Activated naive CD4-positive, alpha-beta T cell treated with anti-CD3 and anti-CD28 coated beads for 36 hours (primary cell): ENCODE measurements around the gene ELOVL5. TPM values are rescaled to one million over a fixed set of nuclear protein-coding genes. Genes with fewer than 3 reads are reported as not detected.

ENCODE experiments used
- CTCF ChIA-PET: fragments of 350-600 bp; sonication (Branson Sonifier 250); formaldehyde crosslinking; loops from one replicate; lab custom pipeline; 2021; ENCODE audit warnings: antibody characterized with exemption; lab: Charles Lee
- DNase-seq: peaks from one replicate; pipeline ENCODE4 v3.0.0-alpha.2; 2020
- H3K27ac Mint-ChIP-seq: one replicate; pipeline ENCODE4 v1.8.0; 2021; ENCODE audit warnings: mild to moderate bottlenecking, mixed read lengths
- H3K27me3 Mint-ChIP-seq: one replicate; pipeline ENCODE4 v1.8.0; 2021; ENCODE audit warnings: low read depth, mixed read lengths
- H3K36me3 Mint-ChIP-seq: one replicate; pipeline ENCODE4 v1.8.0; 2021; ENCODE audit warnings: low read depth, mixed read lengths
- H3K4me1 Mint-ChIP-seq: one replicate; pipeline ENCODE4 v1.8.0; 2021; ENCODE audit warnings: low read depth, mixed read lengths
- H3K4me3 Mint-ChIP-seq: one replicate; pipeline ENCODE4 v1.8.0; 2021; ENCODE audit warnings: mild to moderate bottlenecking, moderate library complexity, mixed read lengths
- H3K9me3 Mint-ChIP-seq: one replicate; pipeline ENCODE4 v1.8.0; 2021; ENCODE audit warnings: mixed read lengths
- intact Hi-C: fragments of 100-400 bp; cut with micrococcal nuclease; formaldehyde crosslinking; loops from one replicate; pipeline ENCODE4 v1.15.1; 2023
- total RNA-seq, 2 experiments: library from RNA; stranded (reverse); gene quantifications; one replicate each; pipeline ENCODE4 v1.2.3, GENCODE V29; 2021

The ELOVL5 gene
- total RNA-seq, 2 experiments from 2014 or later: 132 to 136 TPM

DNA sequence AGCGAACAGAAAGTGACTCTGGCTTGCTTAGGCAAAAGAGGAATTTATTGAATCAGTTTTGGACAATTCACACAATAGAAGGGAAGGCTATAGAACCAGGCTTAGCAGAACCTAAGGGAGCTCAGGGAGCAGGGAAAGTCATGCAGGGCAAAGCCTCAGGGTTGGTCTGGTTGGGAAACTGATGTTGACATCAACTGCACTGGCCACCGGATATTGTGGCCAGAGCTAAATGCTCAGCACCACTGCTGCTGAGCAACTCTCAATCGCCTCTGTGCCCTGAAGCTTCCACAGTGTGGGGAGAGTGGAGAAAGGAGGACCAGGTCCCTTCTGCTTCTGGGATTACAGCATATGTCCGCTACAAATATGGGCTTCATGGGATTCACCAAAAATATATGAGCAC, 106.8 kb downstream of the ELOVL5 start:
- H3K36me3 Mint-ChIP-seq: no peaks in the 10 kb centered on the region
- CTCF ChIA-PET: no interaction called here
- intact Hi-C loops: loop anchor here (2.0 to 10.0 kb wide), 2 partner anchors 65 to 247 kb away; partner anchors contain the start of gene GSTA4
- H3K27ac Mint-ChIP-seq: no peak overlapping the region
- no peaks in the 10 kb centered on the region for H3K9me3 Mint-ChIP-seq
- H3K4me3 Mint-ChIP-seq: no peak overlapping the region
- H3K4me1 Mint-ChIP-seq: peaks cover 44% of the 10 kb centered on the region
- H3K27me3 Mint-ChIP-seq: no peaks in the 10 kb centered on the region
- DNase-seq: no peak

GRCh38 chr6:53240761-53241160, 108.0 kb downstream of the ELOVL5 start:
- no peaks in the 10 kb centered on the region for H3K9me3 Mint-ChIP-seq
- intact Hi-C loops: loop anchor here (1.0 to 10.0 kb wide), 3 partner anchors 52 to 246 kb away; partner anchors contain the start of gene GSTA4
- peaks cover 52% of the 10 kb centered on the region for H3K4me1 Mint-ChIP-seq
- H3K4me3 Mint-ChIP-seq: no peak overlapping the region
- no peaks in the 10 kb centered on the region for H3K27me3 Mint-ChIP-seq
- H3K27ac Mint-ChIP-seq: no peak overlapping the region
- no peaks in the 10 kb centered on the region for H3K36me3 Mint-ChIP-seq
- CTCF ChIA-PET: no interaction called here
- peak; percentile 51 for DNase-seq

DNA sequence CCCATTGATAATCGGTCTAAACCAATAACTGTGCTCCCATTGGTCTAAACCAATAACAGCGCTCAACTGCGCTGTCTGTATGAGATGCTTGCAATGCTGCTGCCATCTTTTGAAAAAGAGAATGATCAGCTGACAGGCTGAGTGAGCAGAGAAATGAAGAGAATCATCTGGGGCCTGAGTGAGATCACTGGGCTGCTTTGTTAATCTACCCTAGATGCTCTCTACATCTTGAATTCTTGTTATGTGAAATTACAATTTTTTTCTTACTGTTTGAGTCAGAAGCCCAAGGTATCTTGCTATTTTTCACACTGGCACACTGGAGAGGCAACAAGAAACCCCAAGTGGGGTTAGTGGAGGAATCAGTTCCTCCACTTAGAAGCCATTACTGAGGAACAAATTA, 108.6 kb downstream of the ELOVL5 start:
- DNase-seq: no peak
- Mint-ChIP-seq H3K4me3 (no peak overlapping the region), H3K4me1 (peaks cover 49% of the 10 kb centered on the region), H3K27ac (no peak overlapping the region), H3K36me3 (no peaks in the 10 kb centered on the region), H3K27me3 (no peaks in the 10 kb centered on the region), H3K9me3 (no peaks in the 10 kb centered on the region)
- CTCF ChIA-PET: no interaction called here
- intact Hi-C loops: loop anchor here (1.0 to 10.0 kb wide), 3 partner anchors 52 to 245 kb away; partner anchors contain the start of gene GSTA4

- DNase-seq: peak; percentile 34
- CTCF ChIA-PET: no interaction called here
- Mint-ChIP-seq H3K36me3 (no peaks in the 10 kb centered on the region), H3K9me3 (no peaks in the 10 kb centered on the region), H3K27me3 (no peaks in the 10 kb centered on the region), H3K4me3 (no peak overlapping the region), H3K27ac (no peak overlapping the region), H3K4me1 (peaks cover 44% of the 10 kb centered on the region)
- intact Hi-C loops: no loop called here
These were observed 109.2 kb downstream of the ELOVL5 start for GRCh38 chr6:53239526-53239925.

GRCh38 chr6:53238311-53238710, 110.4 kb downstream of the ELOVL5 start:
- no peaks in the 10 kb centered on the region for H3K9me3 Mint-ChIP-seq
- intact Hi-C loops: no loop called here
- CTCF ChIA-PET: interaction anchor here (0.8 kb wide), 1 partner anchor 10 kb away, joined by 4 read pairs; no protein-coding TSS in a partner anchor
- H3K4me3 Mint-ChIP-seq: no peak overlapping the region
- no peak overlapping the region for H3K27ac Mint-ChIP-seq
- no peaks in the 10 kb centered on the region for H3K36me3 Mint-ChIP-seq
- no peak for DNase-seq
- no peaks in the 10 kb centered on the region for H3K27me3 Mint-ChIP-seq
- H3K4me1 Mint-ChIP-seq: peaks cover 40% of the 10 kb centered on the region

DNA sequence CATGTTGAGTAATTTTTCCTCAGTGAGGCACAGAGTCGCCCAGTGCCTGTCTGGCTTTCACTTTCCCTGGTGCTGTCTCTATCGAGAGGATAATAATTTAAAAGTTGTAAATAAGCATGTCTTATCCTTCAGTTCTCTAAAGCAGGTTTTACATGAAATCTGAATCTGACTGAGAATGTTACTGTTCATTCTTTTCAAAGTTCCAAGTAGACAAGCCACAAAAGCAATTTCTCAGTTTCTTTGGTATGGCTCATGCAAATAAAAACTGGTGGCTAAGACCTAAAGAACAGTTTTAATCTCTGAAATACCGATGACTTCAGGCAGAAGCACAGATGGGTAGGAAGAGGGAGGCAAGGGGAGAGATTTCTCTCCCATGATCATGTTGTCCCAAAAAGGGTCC, 112.5 kb downstream of the ELOVL5 start:
- DNase-seq: no peak
- H3K4me3 Mint-ChIP-seq: peak overlapping the region; percentile 19
- intact Hi-C loops: no loop called here
- no peak overlapping the region for H3K27ac Mint-ChIP-seq
- no peaks in the 10 kb centered on the region for H3K9me3 Mint-ChIP-seq
- H3K27me3 Mint-ChIP-seq: no peaks in the 10 kb centered on the region
- CTCF ChIA-PET: no interaction called here
- no peaks in the 10 kb centered on the region for H3K36me3 Mint-ChIP-seq
- peaks cover 41% of the 10 kb centered on the region for H3K4me1 Mint-ChIP-seq

GRCh38 chr6:53235508-53235907, 113.2 kb downstream of the ELOVL5 start:
- peak overlapping the region; percentile 19 for H3K4me3 Mint-ChIP-seq
- CTCF ChIA-PET: interaction anchor here (0.6 kb wide), 1 partner anchor 1076 kb away, joined by 4 read pairs; no protein-coding TSS in a partner anchor
- no peaks in the 10 kb centered on the region for H3K36me3 Mint-ChIP-seq
- intact Hi-C loops: no loop called here
- H3K4me1 Mint-ChIP-seq: peaks cover 36% of the 10 kb centered on the region
- H3K27ac Mint-ChIP-seq: no peak overlapping the region
- no peaks in the 10 kb centered on the region for H3K9me3 Mint-ChIP-seq
- H3K27me3 Mint-ChIP-seq: no peaks in the 10 kb centered on the region
- DNase-seq: no peak

DNA sequence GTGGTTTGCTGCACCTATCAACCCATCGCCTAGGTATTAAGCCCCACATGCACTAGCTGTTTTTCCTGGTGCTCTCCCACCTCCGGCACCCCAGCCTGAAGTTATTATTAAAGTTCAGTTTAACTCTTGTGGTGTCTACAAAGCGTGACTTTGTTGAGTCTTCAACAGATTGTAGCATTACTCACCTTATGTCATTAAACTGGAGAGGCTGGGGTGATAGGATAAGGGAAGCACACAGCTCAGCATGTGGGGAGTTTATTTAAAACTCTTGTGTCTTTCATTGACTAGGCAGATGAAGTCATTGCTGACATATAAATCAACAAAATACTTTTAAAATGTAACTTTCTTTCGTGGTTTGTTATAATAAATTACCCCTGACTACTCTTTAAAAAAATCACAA, 115.4 kb downstream of the ELOVL5 start:
- intact Hi-C loops: loop anchor here (5.0 kb wide), 1 partner anchor 259 kb away; no protein-coding TSS in a partner anchor
- DNase-seq: no peak
- CTCF ChIA-PET: no interaction called here
- H3K4me3 Mint-ChIP-seq: no peak overlapping the region
- H3K4me1 Mint-ChIP-seq: peaks cover 24% of the 10 kb centered on the region
- H3K27ac Mint-ChIP-seq: no peak overlapping the region
- no peaks in the 10 kb centered on the region for H3K36me3 Mint-ChIP-seq
- no peaks in the 10 kb centered on the region for H3K27me3 Mint-ChIP-seq
- H3K9me3 Mint-ChIP-seq: no peaks in the 10 kb centered on the region

GRCh38 chr6:53230775-53231467, 117.8 kb downstream of the ELOVL5 start:
- Mint-ChIP-seq H3K27ac (no peak overlapping the region), H3K4me3 (no peak overlapping the region), H3K36me3 (no peaks in the 10 kb centered on the region), H3K4me1 (peaks cover 16% of the 10 kb centered on the region), H3K9me3 (no peaks in the 10 kb centered on the region), H3K27me3 (no peaks in the 10 kb centered on the region)
- DNase-seq: no peak
- intact Hi-C loops: loop anchor here (1.0 to 5.0 kb wide), 3 partner anchors 116 to 261 kb away; no protein-coding TSS in a partner anchor
- CTCF ChIA-PET: interaction anchor here (1.0 to 1.2 kb wide), 3 partner anchors 14 to 206 kb away, joined by 3 to 5 read pairs (median 3); no protein-coding TSS in a partner anchor

- Mint-ChIP-seq H3K27ac (no peak overlapping the region), H3K9me3 (no peaks in the 10 kb centered on the region), H3K4me3 (no peak overlapping the region), H3K36me3 (no peaks in the 10 kb centered on the region), H3K4me1 (peaks cover 12% of the 10 kb centered on the region), H3K27me3 (no peaks in the 10 kb centered on the region)
- intact Hi-C loops: no loop called here
- no peak for DNase-seq
- CTCF ChIA-PET: interaction anchor here (0.9 to 1.0 kb wide), 2 partner anchors 10 to 56 kb away, joined by 3 to 4 read pairs; no protein-coding TSS in a partner anchor
These were observed 120.9 kb downstream of the ELOVL5 start for GRCh38 chr6:53227847-53228246.

- H3K9me3 Mint-ChIP-seq: no peaks in the 10 kb centered on the region
- intact Hi-C loops: no loop called here
- DNase-seq: no peak
- H3K27me3 Mint-ChIP-seq: no peaks in the 10 kb centered on the region
- no peak overlapping the region for H3K27ac Mint-ChIP-seq
- H3K36me3 Mint-ChIP-seq: no peaks in the 10 kb centered on the region
- CTCF ChIA-PET: no interaction called here
- peaks cover 8% of the 10 kb centered on the region for H3K4me1 Mint-ChIP-seq
- H3K4me3 Mint-ChIP-seq: no peak overlapping the region
These were observed 128.1 kb downstream of the ELOVL5 start for GRCh38 chr6:53220605-53221004.
